C4-2B (cell line): ENCODE data around the gene ATXN7L1.

ENCODE experiments used
- H3K27ac ChIP-seq: fragments of 450-650 bp; 2 replicates; pipeline ENCODE4 v1.5.1; 2017
- ZFX ChIP-seq: fragments of 450-650 bp; IDR thresholded peaks from 2 replicates; pipeline ENCODE4 v1.6.1; 2017
- TF ChIP-seq, protein P1 (sequence below): fragments of 450-650 bp; conservative IDR thresholded peaks from 2 replicates; pipeline ENCODE4 v1.5.1; 2017; ENCODE audit warnings: mild to moderate bottlenecking

ATXN7L1 gene

GRCh38 chr7:105760551-105761447, 115.6 kb downstream of the ATXN7L1 start:
- TF ChIP-seq, protein P1, sequence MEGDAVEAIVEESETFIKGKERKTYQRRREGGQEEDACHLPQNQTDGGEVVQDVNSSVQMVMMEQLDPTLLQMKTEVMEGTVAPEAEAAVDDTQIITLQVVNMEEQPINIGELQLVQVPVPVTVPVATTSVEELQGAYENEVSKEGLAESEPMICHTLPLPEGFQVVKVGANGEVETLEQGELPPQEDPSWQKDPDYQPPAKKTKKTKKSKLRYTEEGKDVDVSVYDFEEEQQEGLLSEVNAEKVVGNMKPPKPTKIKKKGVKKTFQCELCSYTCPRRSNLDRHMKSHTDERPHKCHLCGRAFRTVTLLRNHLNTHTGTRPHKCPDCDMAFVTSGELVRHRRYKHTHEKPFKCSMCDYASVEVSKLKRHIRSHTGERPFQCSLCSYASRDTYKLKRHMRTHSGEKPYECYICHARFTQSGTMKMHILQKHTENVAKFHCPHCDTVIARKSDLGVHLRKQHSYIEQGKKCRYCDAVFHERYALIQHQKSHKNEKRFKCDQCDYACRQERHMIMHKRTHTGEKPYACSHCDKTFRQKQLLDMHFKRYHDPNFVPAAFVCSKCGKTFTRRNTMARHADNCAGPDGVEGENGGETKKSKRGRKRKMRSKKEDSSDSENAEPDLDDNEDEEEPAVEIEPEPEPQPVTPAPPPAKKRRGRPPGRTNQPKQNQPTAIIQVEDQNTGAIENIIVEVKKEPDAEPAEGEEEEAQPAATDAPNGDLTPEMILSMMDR = peak; percentile 64
- TF ChIP-seq ZFX = no peak
- no peak overlapping the region for H3K27ac ChIP-seq

GRCh38 chr7:105759670-105760550, 116.5 kb downstream of the ATXN7L1 start:
- TF ChIP-seq ZFX = no peak
- TF ChIP-seq, protein P1 = peak; percentile 89
- no peak overlapping the region for H3K27ac ChIP-seq

DNA sequence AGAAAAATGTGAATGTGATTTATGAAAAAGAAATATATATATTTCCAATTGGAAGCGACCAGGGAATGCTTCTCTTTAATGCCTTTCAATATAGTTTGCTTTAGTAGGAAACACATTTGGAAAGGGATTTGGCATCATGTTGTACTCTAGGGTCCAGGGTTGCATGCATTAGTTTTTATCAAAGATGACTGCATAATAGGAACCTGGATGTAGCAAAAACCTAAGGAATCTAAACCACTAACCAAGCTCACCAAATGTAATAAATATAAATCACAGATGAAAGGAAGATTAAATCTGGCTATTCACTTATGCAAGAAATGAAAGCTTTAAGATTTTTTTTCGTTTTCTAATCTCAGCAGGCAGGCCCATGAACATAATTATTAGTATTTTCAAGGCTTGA, 120.0 kb downstream of the ATXN7L1 start:
- no peak overlapping the region for H3K27ac ChIP-seq
- TF ChIP-seq, protein P1 = no peak
- no peak for TF ChIP-seq ZFX

- H3K27ac ChIP-seq = no peak overlapping the region
- TF ChIP-seq ZFX = no peak
- TF ChIP-seq, protein P1 = no peak
Observed at GRCh38 chr7:105752671-105753275, 123.6 kb downstream of the ATXN7L1 start.

- no peak overlapping the region for H3K27ac ChIP-seq
- TF ChIP-seq, protein P1 = no peak
- TF ChIP-seq ZFX = no peak
Observed at GRCh38 chr7:105751054-105751453, 125.3 kb downstream of the ATXN7L1 start.

GRCh38 chr7:105748701-105749100, 127.7 kb downstream of the ATXN7L1 start:
- TF ChIP-seq ZFX = no peak
- TF ChIP-seq, protein P1 = no peak
- H3K27ac ChIP-seq = no peak overlapping the region
